HFF-Myc (cell line): Measurements from ENCODE around the gene ABCA1.

Experiments
- DNase-seq: peaks from one replicate; pipeline ENCODE4 v3.0.0-alpha.2; 2011; ENCODE audit warnings: low read depth; ENCODE audit errors: extremely low read depth
- H3K4me3 ChIP-seq: replicated peaks from 2 replicates; pipeline ENCODE4 v1.5.1; 2011; ENCODE audit warnings: low read depth, mild to moderate bottlenecking, control low read depth, low read length
- CTCF ChIP-seq: IDR thresholded peaks from 2 replicates; pipeline ENCODE4 v1.5.1; 2012; ENCODE audit warnings: mild to moderate bottlenecking, low read depth, low read length, control low read depth; ENCODE audit errors: missing control alignments

The ABCA1 gene

DNA sequence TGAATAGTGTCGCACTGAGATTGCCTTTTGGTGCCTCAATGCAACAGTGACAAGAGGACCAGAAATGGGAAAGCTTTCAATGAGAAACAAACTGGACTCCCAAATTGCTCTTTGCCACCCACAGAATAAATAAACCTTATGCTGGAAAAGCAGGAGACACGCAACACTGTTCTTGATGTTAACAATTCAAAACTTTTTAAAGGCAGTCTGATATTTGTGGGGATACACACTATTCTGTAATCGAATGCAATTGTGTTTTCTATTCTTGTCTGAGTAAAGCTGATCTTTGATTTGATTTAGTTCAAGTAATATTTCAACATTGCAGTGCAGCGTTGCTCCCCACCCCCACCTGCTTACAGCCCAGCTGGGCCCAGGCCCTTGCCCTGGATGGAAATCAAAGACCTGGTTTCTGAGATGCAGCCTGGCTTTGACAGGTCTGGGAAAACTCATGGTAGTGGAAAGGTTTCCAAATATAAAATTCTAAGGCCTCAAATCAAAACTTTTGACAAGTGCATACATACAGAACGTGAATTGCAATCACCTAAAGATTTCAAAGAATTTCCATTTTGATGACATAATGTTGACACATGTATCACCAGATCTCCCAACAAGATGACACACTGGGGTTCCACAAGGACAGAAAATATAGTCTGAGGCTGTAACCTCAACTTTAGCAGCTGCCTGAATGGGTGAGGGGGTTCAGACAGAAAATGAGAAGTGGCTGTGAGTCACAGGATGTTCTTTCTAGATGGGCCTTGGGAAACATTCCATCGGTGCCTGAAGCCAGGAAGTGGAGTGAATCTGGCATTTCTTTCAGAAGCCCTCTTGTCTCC, 55.1 kb downstream of the ABCA1 start:
- no peak for TF ChIP-seq CTCF
- H3K4me3 ChIP-seq: no peak overlapping the region
- peak; percentile 69 for DNase-seq

- TF ChIP-seq CTCF: no peak
These were observed 55.9 kb downstream of the ABCA1 start for GRCh38 chr9:104871961-104872527.

GRCh38 chr9:104869811-104870210, 58.1 kb downstream of the ABCA1 start:
- no peak for TF ChIP-seq CTCF
- H3K4me3 ChIP-seq: no peak overlapping the region
- no peak for DNase-seq

More at GRCh38 chr9:104871961-104872527, 55.9 kb downstream of the ABCA1 start:
- DNase-seq: no peak
- H3K4me3 ChIP-seq: no peak overlapping the region

GRCh38 chr9:104868687-104869404, 59.1 kb downstream of the ABCA1 start:
- peak; percentile 52 for DNase-seq
- no peak for TF ChIP-seq CTCF
- no peak overlapping the region for H3K4me3 ChIP-seq

DNA sequence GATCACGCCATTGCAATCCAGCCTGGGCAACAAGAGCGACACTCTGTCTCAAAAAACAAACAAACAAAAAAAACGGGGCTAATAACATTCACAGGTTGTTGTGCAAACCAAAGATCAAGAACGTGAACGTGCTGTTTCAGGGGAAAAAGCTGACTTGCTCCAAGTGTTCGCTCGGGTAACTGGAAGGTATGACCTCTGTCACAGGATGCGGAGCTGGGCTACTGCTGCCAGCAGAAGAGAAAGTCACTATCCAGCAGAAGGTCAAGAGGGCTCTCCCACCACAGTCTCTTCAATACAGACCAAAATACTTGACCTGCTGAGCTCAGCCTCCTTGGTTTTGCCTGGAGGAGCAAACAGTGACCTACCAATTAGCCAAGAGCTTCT, 59.7 kb downstream of the ABCA1 start:
- TF ChIP-seq CTCF: no peak
- H3K4me3 ChIP-seq: no peak overlapping the region
- DNase-seq: no peak

GRCh38 chr9:104866191-104866590, 61.8 kb downstream of the ABCA1 start:
- no peak for TF ChIP-seq CTCF
- no peak overlapping the region for H3K4me3 ChIP-seq
- DNase-seq: no peak
